Activated CD8-positive, alpha-beta memory T cell treated with anti-CD3 and anti-CD28 coated beads for 36 hours (primary cell): Measurements from ENCODE around the gene SLC43A3. TPM values are rescaled to one million over a fixed set of nuclear protein-coding genes. Genes with fewer than 3 reads are reported as not detected.

ENCODE experiments used
- CTCF ChIA-PET: fragments of 350-600 bp; sonication (Branson Sonifier 250); formaldehyde crosslinking; loops from one replicate; lab custom pipeline; 2021; ENCODE audit warnings: antibody characterized with exemption; lab: Charles Lee
- POLR2A ChIA-PET: fragments of 350-600 bp; sonication (Branson Sonifier 250); formaldehyde crosslinking; loops from one replicate; lab custom pipeline; 2021; ENCODE audit warnings: antibody characterized with exemption; lab: Charles Lee
- total RNA-seq, 2 experiments: library from RNA; stranded (reverse); gene quantifications; one replicate each; pipeline ENCODE4 v1.2.3, GENCODE V29; 2021

SLC43A3 gene
- total RNA-seq = 100 to 1,000 TPM; 444 to 465 TPM

GRCh38 chr11:57426929-57427726, at the start of gene SLC43A3:
TSS of gene SLC43A3 (minus strand) at chr11:57427121. CDS start at chr11:57426172, 949 bp downstream.
- ChIA-PET POLR2A (interaction anchor here (0.7 kb wide), 1 partner anchor 275 kb away, joined by 5 read pairs; no protein-coding TSS in a partner anchor), CTCF (interaction anchor here (0.7 to 6.4 kb wide), 5 partner anchors 30 to 141 kb away, joined by 3 to 45 read pairs (median 3); partner anchors contain the start of genes RTN4RL2 and UBE2L6)

- ChIA-PET CTCF (interaction anchor here (0.6 to 9.4 kb wide), 8 partner anchors 15 to 168 kb away, joined by 3 to 171 read pairs (median 5); partner anchors contain the start of genes RTN4RL2, SLC43A1 and SSRP1), POLR2A (interaction anchor here (0.6 to 0.9 kb wide), 2 partner anchors 87 to 151 kb away, joined by 3 to 4 read pairs; partner anchors contain the start of gene TNKS1BP1)
These were observed 49.3 kb upstream of the SLC43A3 start for GRCh38 chr11:57476047-57476756.

- CTCF ChIA-PET = interaction anchor here (2.2 to 9.4 kb wide), 4 partner anchors 15 to 141 kb away, joined by 6 to 171 read pairs (median 22); partner anchors contain the start of genes RTN4RL2, SLC43A1 and SSRP1
- POLR2A ChIA-PET = no interaction called here
These were observed 48.7 kb upstream of the SLC43A3 start for GRCh38 chr11:57475671-57476046.

GRCh38 chr11:57475191-57475590, 48.3 kb upstream of the SLC43A3 start:
- CTCF ChIA-PET = interaction anchor here (0.8 to 4.2 kb wide), 7 partner anchors 9 to 129 kb away, joined by 3 to 35 read pairs (median 5); partner anchors contain the start of genes RTN4RL2 and TIMM10

GRCh38 chr11:57474803-57475115, 47.8 kb upstream of the SLC43A3 start:
- ChIA-PET CTCF (interaction anchor here (0.8 to 4.2 kb wide), 8 partner anchors 9 to 129 kb away, joined by 3 to 35 read pairs (median 4); partner anchors contain the start of genes RTN4RL2 and TIMM10), POLR2A (interaction anchor here (0.7 to 1.2 kb wide), 2 partner anchors 50 to 74 kb away, joined by 3 read pairs; no protein-coding TSS in a partner anchor)

More at GRCh38 chr11:57475191-57475590, 48.3 kb upstream of the SLC43A3 start:
- POLR2A ChIA-PET = interaction anchor here (0.7 to 1.2 kb wide), 2 partner anchors 50 to 74 kb away, joined by 3 read pairs; no protein-coding TSS in a partner anchor

GRCh38 chr11:57474017-57474802, 47.3 kb upstream of the SLC43A3 start:
- CTCF ChIA-PET = interaction anchor here (0.8 to 4.2 kb wide), 9 partner anchors 8 to 128 kb away, joined by 3 to 35 read pairs (median 5); partner anchors contain the start of genes RTN4RL2 and TIMM10
- POLR2A ChIA-PET = interaction anchor here (0.7 to 1.2 kb wide), 2 partner anchors 49 to 73 kb away, joined by 3 read pairs; no protein-coding TSS in a partner anchor

- ChIA-PET POLR2A (no interaction called here), CTCF (interaction anchor here (1.7 to 4.2 kb wide), 4 partner anchors 10 to 20 kb away, joined by 7 to 35 read pairs (median 10); partner anchors contain the start of gene RTN4RL2)
These were observed 46.4 kb upstream of the SLC43A3 start for GRCh38 chr11:57473285-57473841.

- CTCF ChIA-PET = interaction anchor here (4.2 kb wide), 1 partner anchor 14 kb away, joined by 35 read pairs; no protein-coding TSS in a partner anchor
- POLR2A ChIA-PET = no interaction called here
These were observed 44.6 kb upstream of the SLC43A3 start for GRCh38 chr11:57471496-57471895.

- CTCF ChIA-PET = interaction anchor here (1.4 kb wide), 1 partner anchor 11 kb away, joined by 4 read pairs; no protein-coding TSS in a partner anchor
- POLR2A ChIA-PET = no interaction called here
These were observed 42.3 kb upstream of the SLC43A3 start for GRCh38 chr11:57469268-57469667.

GRCh38 chr11:57468276-57468675, 41.4 kb upstream of the SLC43A3 start:
- CTCF ChIA-PET = interaction anchor here (1.4 kb wide), 1 partner anchor 10 kb away, joined by 4 read pairs; no protein-coding TSS in a partner anchor
- POLR2A ChIA-PET = no interaction called here

GRCh38 chr11:57467508-57468157, 40.7 kb upstream of the SLC43A3 start:
- POLR2A ChIA-PET = no interaction called here
- CTCF ChIA-PET = no interaction called here

GRCh38 chr11:57466680-57467079, 39.8 kb upstream of the SLC43A3 start:
- POLR2A ChIA-PET = interaction anchor here (0.6 kb wide), 1 partner anchor 56 kb away, joined by 4 read pairs; no protein-coding TSS in a partner anchor
- CTCF ChIA-PET = interaction anchor here (1.0 to 11.3 kb wide), 2 partner anchors 8 to 14 kb away, joined by 3 to 171 read pairs; no protein-coding TSS in a partner anchor

GRCh38 chr11:57464539-57465181, 37.7 kb upstream of the SLC43A3 start:
- CTCF ChIA-PET = interaction anchor here (1.2 to 11.3 kb wide), 4 partner anchors 8 to 178 kb away, joined by 3 to 171 read pairs (median 5); no protein-coding TSS in a partner anchor
- POLR2A ChIA-PET = no interaction called here

- POLR2A ChIA-PET = no interaction called here
- CTCF ChIA-PET = interaction anchor here (1.7 to 11.3 kb wide), 3 partner anchors 10 to 178 kb away, joined by 5 to 171 read pairs (median 11); no protein-coding TSS in a partner anchor
These were observed 37.0 kb upstream of the SLC43A3 start for GRCh38 chr11:57463671-57464538.

- ChIA-PET CTCF (interaction anchor here (2.6 to 11.3 kb wide), 2 partner anchors 11 to 18 kb away, joined by 11 to 171 read pairs; no protein-coding TSS in a partner anchor), POLR2A (no interaction called here)
These were observed 35.7 kb upstream of the SLC43A3 start for GRCh38 chr11:57462597-57462996.
